BLaER1 treated with 17β-estradiol and CSF1 and Interleukin-3, amounts not matched to agents 10 nM and 100 nM (cell line): ENCODE measurements around the gene ZNF276.

ENCODE experiments used
- H3K27ac ChIP-seq, 11 experiments: shearing (Covaris generic); formaldehyde crosslinking; 2 replicates each; pipeline ENCODE4 v1.8.1; 2022
- H3K27me3 ChIP-seq, 11 experiments: shearing (Covaris generic); formaldehyde crosslinking; 2 replicates each; pipeline ENCODE4 v1.8.1; 2022
- H3K36me3 ChIP-seq, 11 experiments: shearing (Covaris generic); formaldehyde crosslinking; 2 replicates each; pipeline ENCODE4 v1.8.1; 2022
- H3K4me1 ChIP-seq, 10 experiments: shearing (Covaris generic); formaldehyde crosslinking; 2 replicates each; pipeline ENCODE4 v1.8.1; 2022
- H3K4me2 ChIP-seq, 11 experiments: shearing (Covaris generic); formaldehyde crosslinking; 2 replicates each; pipeline ENCODE4 v1.8.1; 2022
- H3K4me3 ChIP-seq, 10 experiments: shearing (Covaris generic); formaldehyde crosslinking; 2 replicates each; pipeline ENCODE4 v1.8.1; 2022
- H3K9ac ChIP-seq, 11 experiments: shearing (Covaris generic); formaldehyde crosslinking; 2 replicates each; pipeline ENCODE4 v1.8.1; 2022
- H3K9me3 ChIP-seq, 11 experiments: shearing (Covaris generic); formaldehyde crosslinking; replicated peaks in 1 of 11; 2 replicates each; pipeline ENCODE4 v1.8.1; 2022
- H4K20me1 ChIP-seq, 11 experiments: shearing (Covaris generic); formaldehyde crosslinking; 2 replicates each; pipeline ENCODE4 v1.8.1; 2022
- Cebpa-rat ChIP-seq, 11 experiments: shearing (Covaris generic); IDR thresholded peaks; 2 replicates each; pipeline ENCODE4 v1.8.1; 2022

Gene ZNF276

DNA sequence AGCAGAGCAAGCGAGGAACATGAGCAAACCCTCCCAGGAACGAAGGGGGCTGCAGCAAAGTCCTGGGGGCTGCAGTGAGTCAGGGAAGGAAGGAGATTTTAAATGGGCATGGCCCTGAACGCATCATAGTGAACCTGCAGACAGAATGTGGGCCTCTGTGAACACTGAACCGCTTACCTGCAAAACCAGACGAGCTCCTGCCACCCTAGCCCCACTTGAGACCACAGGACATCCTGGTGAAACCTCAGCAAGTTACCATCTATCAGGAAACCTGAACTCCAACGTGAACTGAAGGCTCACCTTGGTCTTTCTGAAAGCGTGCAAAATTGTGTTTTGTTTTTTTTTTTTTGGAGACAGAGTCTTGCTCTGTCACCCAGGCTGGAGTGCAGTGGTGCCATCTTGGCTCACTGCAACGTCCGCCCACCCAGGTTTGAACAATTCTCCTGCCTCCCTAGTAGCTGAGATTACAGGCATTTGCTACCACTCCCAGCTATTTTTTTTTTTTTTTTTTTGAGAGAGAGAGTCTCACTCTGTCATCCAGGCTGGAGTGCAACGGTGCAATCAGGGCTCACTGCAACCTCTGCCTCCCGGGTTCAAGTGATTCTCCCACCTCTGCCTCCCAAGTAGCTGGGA, 64.3 kb downstream of the ZNF276 start:
- Histone ChIP-seq H3K4me3 (no peak overlapping the region), H3K27ac (no peak overlapping the region), H3K4me2 (no peak overlapping the region), H3K36me3 (peaks cover 0 to 100% (median 99%) of the 10 kb centered on the region in 11 experiments; a peak in 21 of 22 replicates), H3K9ac (no peak overlapping the region), H3K4me1 (no peaks in the 10 kb centered on the region; a peak in 1 of 20 replicates), H3K9me3 (no peaks in the 10 kb centered on the region), H4K20me1 (peaks cover 0 to 49% (median 17%) of the 10 kb centered on the region in 11 experiments; a peak in 9 of 22 replicates), H3K27me3 (no peaks in the 10 kb centered on the region)
- TF ChIP-seq Cebpa-rat (IDR thresholded peaks at IDR 0.05), result no peak

DNA sequence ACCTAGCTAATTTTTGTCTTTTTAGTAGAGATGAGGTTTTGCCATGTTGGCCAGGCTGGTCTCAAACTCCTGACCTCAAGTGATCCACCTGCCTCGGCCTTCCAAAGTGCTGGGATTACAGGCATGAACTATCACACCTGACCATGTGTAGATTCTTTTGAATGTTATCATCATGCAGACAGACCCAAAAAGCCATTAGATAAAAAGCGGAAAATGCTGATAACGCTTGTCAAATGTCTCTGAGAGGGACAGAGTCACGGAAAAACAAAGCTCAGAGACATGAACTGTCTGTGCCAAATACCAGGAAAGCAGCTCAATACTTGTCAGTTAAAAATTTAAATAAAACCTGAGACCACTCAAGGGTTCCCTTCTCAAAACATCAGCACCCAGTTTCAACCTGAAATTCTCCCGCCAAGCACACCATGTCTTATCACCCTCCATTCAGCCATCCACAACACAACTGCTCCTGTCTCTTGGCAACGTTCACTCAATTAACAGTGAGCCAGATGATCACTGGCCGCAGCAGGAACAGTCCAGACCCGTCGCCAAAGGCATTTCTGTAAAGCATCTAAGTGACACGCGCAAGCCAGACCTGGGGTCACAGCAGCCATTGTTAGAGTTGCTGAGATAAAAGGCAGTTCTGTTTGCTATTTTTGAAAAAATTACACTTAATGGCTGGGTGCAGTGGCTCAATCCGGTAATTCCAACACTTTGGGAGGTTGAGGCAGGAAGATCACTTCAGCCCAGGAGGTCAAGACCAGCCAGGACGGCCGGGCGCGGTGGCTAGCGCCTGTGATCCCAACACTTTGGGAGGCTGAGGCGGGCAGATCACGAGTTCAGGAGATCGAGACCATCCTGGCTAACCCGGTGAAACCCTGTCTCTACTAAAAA, 65.4 kb downstream of the ZNF276 start:
- no peaks in the 10 kb centered on the region for H3K9me3 ChIP-seq
- TF ChIP-seq Cebpa-rat (IDR thresholded peaks at IDR 0.05), result no peak
- H3K27ac ChIP-seq, result no peak overlapping the region
- H3K27me3 ChIP-seq, result no peaks in the 10 kb centered on the region
- H3K4me2 ChIP-seq, result no peak overlapping the region
- H3K4me1 ChIP-seq, result no peaks in the 10 kb centered on the region; a peak in 1 of 20 replicates
- peaks cover 0 to 100% (median 99%) of the 10 kb centered on the region in 11 experiments for H3K36me3 ChIP-seq
- no peak overlapping the region for H3K9ac ChIP-seq
- no peak overlapping the region for H3K4me3 ChIP-seq
- peaks cover 0 to 60% (median 17%) of the 10 kb centered on the region in 11 experiments; a peak in 11 of 22 replicates for H4K20me1 ChIP-seq

DNA sequence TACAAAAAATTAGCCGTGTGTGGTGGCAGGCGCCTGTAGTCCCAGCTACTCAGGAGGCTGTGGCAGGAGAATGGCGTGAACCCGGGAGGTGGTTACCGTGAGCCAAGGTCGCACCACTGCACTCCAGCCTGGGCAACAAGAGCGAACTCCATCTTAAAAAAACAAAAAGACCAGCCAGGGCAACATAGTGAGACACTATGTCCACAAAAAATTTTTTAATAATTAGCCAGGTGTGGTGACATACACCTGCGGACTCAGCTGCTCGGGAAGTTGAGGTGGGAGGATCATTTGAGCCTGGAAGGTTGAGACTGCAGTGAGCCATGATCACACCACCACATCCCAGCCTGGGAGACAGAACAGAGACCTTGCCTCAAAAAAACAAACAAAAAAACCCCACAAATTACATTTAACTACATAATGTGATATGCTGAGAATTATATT, 66.0 kb downstream of the ZNF276 start:
- no peak overlapping the region for H3K27ac ChIP-seq
- no peaks in the 10 kb centered on the region; a peak in 1 of 20 replicates for H3K4me1 ChIP-seq
- no peak overlapping the region for H3K4me3 ChIP-seq
- H3K4me2 ChIP-seq, result no peak overlapping the region
- H4K20me1 ChIP-seq, result peaks cover 0 to 67% (median 17%) of the 10 kb centered on the region in 11 experiments; a peak in 11 of 22 replicates
- H3K9ac ChIP-seq, result no peak overlapping the region
- no peaks in the 10 kb centered on the region for H3K9me3 ChIP-seq
- H3K36me3 ChIP-seq, result peaks cover 0 to 100% (median 100%) of the 10 kb centered on the region in 11 experiments
- no peak for TF ChIP-seq Cebpa-rat (IDR thresholded peaks at IDR 0.05)
- H3K27me3 ChIP-seq, result no peaks in the 10 kb centered on the region
